B cell (primary cell): ENCODE results near the gene VWA3A. TPM values are rescaled to one million over a fixed set of nuclear protein-coding genes. Genes with fewer than 3 reads are reported as not detected.

Experiments used
- ATAC-seq: fragments of 200-7000 bp; cut with Tn5 transposase; one replicate; pipeline ENCODE4 v1.10.0; 2021; ENCODE audit warnings: low read depth, mild to moderate bottlenecking, moderate number of reproducible peaks, moderate library complexity
- CTCF ChIA-PET: fragments of 350-600 bp; sonication (Branson Sonifier 250); formaldehyde crosslinking; loops from one replicate; lab custom pipeline; 2021; ENCODE audit warnings: antibody characterized with exemption, inconsistent platforms; lab: Charles Lee
- POLR2A ChIA-PET: fragments of 350-600 bp; sonication (Branson Sonifier 250); formaldehyde crosslinking; loops from one replicate; lab custom pipeline; 2021; ENCODE audit warnings: antibody characterized with exemption; lab: Charles Lee
- DNase-seq: peaks from one replicate; pipeline ENCODE4 v3.0.0; 2013
- H2AFZ ChIP-seq: 2 replicates; pipeline ENCODE4 v1.6.1; 2012; ENCODE audit warnings: mild to moderate bottlenecking, low read depth, low read length; ENCODE audit not compliant: insufficient read depth, poor library complexity, severe bottlenecking
- H3K27ac ChIP-seq, 2 donors: 1 replicate in 1 of 2; 2 replicates in 1 of 2; pipeline ENCODE4 v1.5.1; 2012 to 2013; ENCODE audit warnings: low read length in 2 of 2, mild to moderate bottlenecking in 2 of 2, moderate library complexity in 1 of 2
- H3K27me3 ChIP-seq, 4 experiments: fragments of 200-600 bp in 1 of 4; sonication (generic) in 1 of 4; replicated peaks in 1 of 4; 1 replicate in 2 of 4; 2 replicates in 2 of 4; pipeline versions ENCODE4 v1.6.1 to v1.7.0; 2013 to 2016; ENCODE audit warnings: low read length in 3 of 4, mild to moderate bottlenecking in 2 of 4, mixed read lengths in 1 of 4, moderate library complexity in 1 of 4; ENCODE audit not compliant: insufficient read depth in 4 of 4, control insufficient read depth in 3 of 4; ENCODE audit errors: control extremely low read depth in 1 of 4
- H3K36me3 ChIP-seq, 2 experiments: replicated peaks in 1 of 2; 1 replicate in 1 of 2; 2 replicates in 1 of 2; pipeline versions ENCODE4 v1.6.1 to v1.7.1; 2013; ENCODE audit warnings: low read length in 1 of 2; ENCODE audit not compliant: insufficient read depth in 2 of 2, control insufficient read depth in 1 of 2; ENCODE audit errors: control extremely low read depth in 1 of 2, extremely low read depth in 1 of 2
- H3K4me1 ChIP-seq, 2 donors: fragments of 200-600 bp in 1 of 2; sonication (generic) in 1 of 2; 1 replicate in 1 of 2; 2 replicates in 1 of 2; pipeline versions ENCODE4 v1.5.1 to v1.6.1; 2013 to 2017; ENCODE audit warnings: low read length in 2 of 2; ENCODE audit not compliant: control insufficient read depth in 2 of 2, insufficient read depth in 2 of 2
- H3K4me2 ChIP-seq: replicated peaks from 2 replicates; pipeline ENCODE3; 2012; ENCODE audit warnings: mild to moderate bottlenecking, low read depth, low read length; ENCODE audit not compliant: poor library complexity, severe bottlenecking
- H3K4me3 ChIP-seq, 5 experiments: fragments of 200-600 bp in 1 of 5; sonication (generic) in 1 of 5; 1 replicate in 3 of 5; 2 replicates in 2 of 5; pipeline versions ENCODE4 v1.5.1 to v1.7.0; 2011 to 2016; ENCODE audit warnings: low read length in 4 of 5, mild to moderate bottlenecking in 4 of 5, low read depth in 2 of 5, control low read depth in 1 of 5, moderate library complexity in 1 of 5; ENCODE audit not compliant: insufficient read depth in 1 of 5; ENCODE audit errors: control extremely low read depth in 1 of 5, extremely low read depth in 1 of 5
- H3K79me2 ChIP-seq: fragments of 200-600 bp; sonication (generic); one replicate; pipeline ENCODE4 v1.6.0; 2016; ENCODE audit warnings: low read length; ENCODE audit not compliant: control insufficient read depth, insufficient read depth
- H3K9ac ChIP-seq: fragments of 200-600 bp; sonication (generic); 2 replicates; pipeline ENCODE4 v1.6.1; 2017; ENCODE audit warnings: mild to moderate bottlenecking, low read length, moderate library complexity
- H3K9me3 ChIP-seq, 3 donors: one replicate each; pipeline versions ENCODE4 v1.6.1 to v1.7.1; 2013; ENCODE audit warnings: low read length in 2 of 3; ENCODE audit not compliant: control insufficient read depth in 2 of 3, insufficient read depth in 1 of 3; ENCODE audit errors: control extremely low read depth in 1 of 3
- H4K20me1 ChIP-seq: 2 replicates; pipeline ENCODE4 v1.6.0; 2012; ENCODE audit warnings: mild to moderate bottlenecking, low read length; ENCODE audit not compliant: insufficient read depth, control insufficient read depth, poor library complexity, severe bottlenecking
- H3K27ac Mint-ChIP-seq: one replicate; pipeline ENCODE4 v1.8.0; 2021; ENCODE audit warnings: mixed read lengths
- H3K27me3 Mint-ChIP-seq: one replicate; pipeline ENCODE4 v1.8.0; 2021; ENCODE audit warnings: mixed read lengths
- H3K4me1 Mint-ChIP-seq: one replicate; pipeline ENCODE4 v1.8.0; 2021; ENCODE audit warnings: mixed read lengths
- H3K4me3 Mint-ChIP-seq: one replicate; pipeline ENCODE4 v1.8.0; 2021; ENCODE audit warnings: mixed read lengths
- H3K9me3 Mint-ChIP-seq: one replicate; pipeline ENCODE4 v1.8.0; 2022; ENCODE audit warnings: mixed read lengths; ENCODE audit not compliant: insufficient read depth
- EZH2 ChIP-seq: IDR thresholded peaks from 2 replicates; pipeline ENCODE4 v1.6.1; 2012; ENCODE audit warnings: borderline replicate concordance, low read depth, mild to moderate bottlenecking, moderate library complexity, low read length; ENCODE audit not compliant: insufficient read depth, poor library complexity, severe bottlenecking
- WGBS: methylation state at CpG from one replicate; pipeline ENCODE4 v1.1.5; 2013; ENCODE audit warnings: missing lambda C conversion rate; ENCODE audit not compliant: insufficient coverage; 5-methylcytosine and 5-hydroxymethylcytosine counted together
- intact Hi-C: fragments of 100-400 bp; cut with micrococcal nuclease; formaldehyde crosslinking; loops from one replicate; pipeline ENCODE4 v1.10.0; 2022
- polyA plus RNA-seq: library from polyadenylated mRNA; depleted of rRNA; stranded (reverse); fragments of >200 nt; gene quantifications from 2 replicates; pipeline ENCODE4 v1.2.3, GENCODE V29; 2012
- total RNA-seq, 2 donors: library from RNA; stranded (reverse); fragments of 120-200 nt in 1 of 2; gene quantifications; 1 replicate in 1 of 2; 2 replicates in 1 of 2; pipeline versions ENCODE4 v1.2.3 to v1.2.4, GENCODE V29; 2013 to 2022
- TF ChIP-seq, protein P1 (sequence below): fragments of 200-600 bp; IDR thresholded peaks from one replicate; pipeline ENCODE4 v1.8.0; 2022; ENCODE audit warnings: antibody characterized with exemption, mild to moderate bottlenecking

The VWA3A gene
- total and polyA plus RNA-seq, 2 donors (not counting 1 experiment from before 2014, with no cell fraction given): 0.28 to 0.47 TPM

DNA sequence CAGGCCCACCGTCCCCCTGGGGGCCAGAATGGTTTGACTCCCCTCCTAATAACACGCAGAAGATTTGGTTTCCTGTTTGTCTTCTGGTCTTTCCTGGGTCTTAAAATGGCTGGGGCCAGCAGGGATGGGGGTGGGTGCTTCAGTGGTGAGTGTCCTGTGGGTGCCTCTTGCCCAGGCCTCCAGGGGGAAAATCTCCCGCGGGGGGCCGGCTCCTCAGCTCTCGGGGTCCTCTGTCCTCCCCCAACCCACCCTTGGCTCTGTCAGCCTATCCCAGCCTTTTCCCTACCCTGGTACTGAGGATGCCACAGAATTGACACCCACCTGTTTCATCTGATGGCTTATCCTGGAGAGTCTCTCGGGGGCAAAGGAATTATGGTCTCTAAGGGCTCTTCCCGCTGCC is 46.1 kb downstream of the VWA3A start:
- H3K4me2 ChIP-seq: no peak overlapping the region
- H3K4me3 ChIP-seq: no peak overlapping the region
- ChIA-PET POLR2A (no interaction called here), CTCF (no interaction called here)
- no peaks in the 10 kb centered on the region for H3K79me2 ChIP-seq
- no peak overlapping the region for H2AFZ ChIP-seq
- no peak overlapping the region for H3K4me3 Mint-ChIP-seq
- WGBS: 86% methylated on average over 1 of the region's 8 CpGs
- intact Hi-C loops: no loop called here
- ATAC-seq (no peak), DNase-seq (no peak)
- no peak overlapping the region for H3K9ac ChIP-seq
- H3K27ac Mint-ChIP-seq: no peak overlapping the region
- no peaks in the 10 kb centered on the region for H3K36me3 ChIP-seq
- TF ChIP-seq, protein P1, sequence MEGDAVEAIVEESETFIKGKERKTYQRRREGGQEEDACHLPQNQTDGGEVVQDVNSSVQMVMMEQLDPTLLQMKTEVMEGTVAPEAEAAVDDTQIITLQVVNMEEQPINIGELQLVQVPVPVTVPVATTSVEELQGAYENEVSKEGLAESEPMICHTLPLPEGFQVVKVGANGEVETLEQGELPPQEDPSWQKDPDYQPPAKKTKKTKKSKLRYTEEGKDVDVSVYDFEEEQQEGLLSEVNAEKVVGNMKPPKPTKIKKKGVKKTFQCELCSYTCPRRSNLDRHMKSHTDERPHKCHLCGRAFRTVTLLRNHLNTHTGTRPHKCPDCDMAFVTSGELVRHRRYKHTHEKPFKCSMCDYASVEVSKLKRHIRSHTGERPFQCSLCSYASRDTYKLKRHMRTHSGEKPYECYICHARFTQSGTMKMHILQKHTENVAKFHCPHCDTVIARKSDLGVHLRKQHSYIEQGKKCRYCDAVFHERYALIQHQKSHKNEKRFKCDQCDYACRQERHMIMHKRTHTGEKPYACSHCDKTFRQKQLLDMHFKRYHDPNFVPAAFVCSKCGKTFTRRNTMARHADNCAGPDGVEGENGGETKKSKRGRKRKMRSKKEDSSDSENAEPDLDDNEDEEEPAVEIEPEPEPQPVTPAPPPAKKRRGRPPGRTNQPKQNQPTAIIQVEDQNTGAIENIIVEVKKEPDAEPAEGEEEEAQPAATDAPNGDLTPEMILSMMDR: no peak
- TF ChIP-seq EZH2: no peak
- no peaks in the 10 kb centered on the region for H3K4me1 ChIP-seq
- no peaks in the 10 kb centered on the region for H3K4me1 Mint-ChIP-seq
- peaks cover 0 to 7% (median 0%) of the 10 kb centered on the region in 4 experiments for H3K27me3 ChIP-seq
- H3K9me3 ChIP-seq: no peaks in the 10 kb centered on the region
- H4K20me1 ChIP-seq: no peaks in the 10 kb centered on the region
- H3K9me3 Mint-ChIP-seq: no peaks in the 10 kb centered on the region
- no peak overlapping the region for H3K27ac ChIP-seq
- H3K27me3 Mint-ChIP-seq: peaks cover 15% of the 10 kb centered on the region

DNA sequence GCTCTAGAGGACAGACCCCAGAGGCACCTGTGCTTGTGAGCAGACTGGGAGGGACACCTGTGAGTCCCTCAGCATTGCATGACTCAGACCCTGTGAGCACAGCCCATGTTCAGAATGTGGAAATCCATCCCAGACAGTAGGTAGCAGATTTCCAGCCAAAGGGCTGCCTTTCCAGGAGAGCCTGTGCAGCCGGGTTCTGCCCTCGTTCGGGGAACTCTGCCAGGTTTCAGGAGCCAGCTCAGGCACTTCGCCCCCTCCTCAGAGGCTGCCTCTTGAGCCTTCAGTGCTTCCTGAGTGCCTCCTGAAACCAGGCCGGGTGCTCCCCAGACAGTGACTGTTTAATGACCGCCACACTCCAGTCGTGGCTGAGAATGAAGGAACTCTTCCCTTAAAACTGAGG is 46.7 kb downstream of the VWA3A start:
- ATAC-seq: no peak
- CTCF ChIA-PET: no interaction called here
- H3K79me2 ChIP-seq: no peaks in the 10 kb centered on the region

More for the DNA sequence above, 46.7 kb downstream of the VWA3A start:
- 91% methylated on average over 7 of the region's 7 CpGs for WGBS
- Histone ChIP-seq H3K4me1 (no peaks in the 10 kb centered on the region), H4K20me1 (no peaks in the 10 kb centered on the region), H3K4me3 (no peak overlapping the region), H3K36me3 (no peaks in the 10 kb centered on the region), H3K9me3 (no peaks in the 10 kb centered on the region), H3K27me3 (peaks cover 0 to 9% (median 0%) of the 10 kb centered on the region in 4 experiments), H3K27ac (no peak overlapping the region), H2AFZ (no peak overlapping the region), H3K4me2 (no peak overlapping the region), H3K9ac (no peak overlapping the region)
- Mint-ChIP-seq H3K4me1 (no peaks in the 10 kb centered on the region), H3K9me3 (no peaks in the 10 kb centered on the region), H3K27me3 (peaks cover 15% of the 10 kb centered on the region), H3K27ac (no peak overlapping the region), H3K4me3 (no peak overlapping the region)
- TF ChIP-seq, protein P1: no peak
- no peak for TF ChIP-seq EZH2
- DNase-seq: no peak
- intact Hi-C loops: no loop called here
- POLR2A ChIA-PET: no interaction called here
